H1 (cell line): ENCODE measurements around the gene PDE1A. TPM values are rescaled to one million over a fixed set of nuclear protein-coding genes. Genes with fewer than 3 reads are reported as not detected.

Experiments used
- CTCF ChIA-PET: fragments of 300-600 bp; sonication (Branson Sonifier 250); formaldehyde crosslinking; loops from one replicate; lab custom pipeline; 2021; ENCODE audit not compliant: partially characterized antibody; lab: Charles Lee
- POLR2A ChIA-PET: fragments of 300-600 bp; sonication (Branson Sonifier 250); formaldehyde crosslinking; loops from one replicate; lab custom pipeline; 2021; ENCODE audit warnings: inconsistent platforms; ENCODE audit not compliant: partially characterized antibody; lab: Charles Lee
- DNase-seq, 2 experiments: peaks; one replicate each; pipeline versions ENCODE4 v3.0.0 to v3.0.0-alpha.2; 2010 to 2022; ENCODE audit warnings: low spot score in 2 of 2, low read depth in 1 of 2, mixed read lengths in 1 of 2
- FAIRE-seq: peaks from 2 replicates; lab custom pipeline; 2011; peaks lifted over from hg19 to GRCh38; lab: Jason Lieb, UNC
- H2AFZ ChIP-seq: 2 replicates; pipeline ENCODE4 v1.8.1; 2012; ENCODE audit warnings: low read length, inconsistent platforms
- H2AK5ac ChIP-seq: 2 replicates; pipeline ENCODE4 v1.6.1; 2013; ENCODE audit warnings: low read depth, low read length
- H2BK120ac ChIP-seq: replicated peaks from 2 replicates; pipeline ENCODE3; 2013; ENCODE audit warnings: low read depth, low read length, inconsistent platforms
- H2BK12ac ChIP-seq: 2 replicates; pipeline ENCODE4 v1.6.1; 2013; ENCODE audit warnings: low read depth, low read length
- H2BK15ac ChIP-seq: 2 replicates; pipeline ENCODE4 v1.6.1; 2013; ENCODE audit warnings: low read length
- H2BK20ac ChIP-seq: 2 replicates; pipeline ENCODE4 v1.6.1; 2013; ENCODE audit warnings: low read length
- H2BK5ac ChIP-seq: 2 replicates; pipeline ENCODE4 v1.6.1; 2013; ENCODE audit warnings: low read depth, low read length
- H3K14ac ChIP-seq: 2 replicates; pipeline ENCODE4 v1.6.1; 2013; ENCODE audit warnings: inconsistent platforms; ENCODE audit not compliant: insufficient read length
- H3K18ac ChIP-seq: 2 replicates; pipeline ENCODE4 v1.6.1; 2013; ENCODE audit warnings: low read length; ENCODE audit errors: extremely low read depth
- H3K23ac ChIP-seq: 2 replicates; pipeline ENCODE4 v1.6.1; 2013; ENCODE audit warnings: inconsistent platforms; ENCODE audit not compliant: insufficient read length
- H3K23me2 ChIP-seq: 2 replicates; pipeline ENCODE4 v1.6.1; 2013; ENCODE audit warnings: low read depth, low read length
- H3K27ac ChIP-seq: 2 replicates; pipeline ENCODE4 v1.6.1; 2011; ENCODE audit warnings: low read depth, low read length, inconsistent platforms
- H3K27me3 ChIP-seq, 4 experiments: replicated peaks in 1 of 4; 1 replicate in 1 of 4; 2 replicates in 3 of 4; pipeline versions ENCODE4 v1.6.1 to v1.8.1; 2011 to 2013; ENCODE audit warnings: low read length in 3 of 4, mild to moderate bottlenecking in 3 of 4, inconsistent platforms in 2 of 4, mixed read lengths in 2 of 4, moderate library complexity in 1 of 4; ENCODE audit not compliant: control insufficient read depth in 3 of 4, insufficient read depth in 3 of 4; ENCODE audit errors: extremely low read depth in 1 of 4
- H3K36me3 ChIP-seq, 4 experiments: 2 replicates each; pipeline versions ENCODE4 v1.6.1 to v1.8.1; 2011 to 2013; ENCODE audit warnings: mild to moderate bottlenecking in 4 of 4, low read length in 3 of 4, moderate library complexity in 2 of 4, control low read depth in 1 of 4, inconsistent platforms in 1 of 4; ENCODE audit not compliant: insufficient read depth in 4 of 4, control insufficient read depth in 2 of 4
- H3K4ac ChIP-seq: replicated peaks from 2 replicates; pipeline ENCODE3; 2013; ENCODE audit warnings: low read length, low read depth, mixed read lengths, inconsistent platforms; ENCODE audit not compliant: insufficient read length
- H3K4me1 ChIP-seq, 4 experiments: replicated peaks in 1 of 4; 1 replicate in 1 of 4; 2 replicates in 3 of 4; pipeline versions ENCODE4 v1.6.1 to v1.8.1; 2011 to 2013; ENCODE audit warnings: low read length in 3 of 4, inconsistent platforms in 2 of 4, mixed read lengths in 1 of 4; ENCODE audit not compliant: insufficient read depth in 4 of 4, control insufficient read depth in 3 of 4
- H3K4me2 ChIP-seq, 2 experiments: 2 replicates each; pipeline versions ENCODE4 v1.6.1 to v1.8.1; 2011 to 2013; ENCODE audit warnings: low read depth in 2 of 2, low read length in 2 of 2, control low read depth in 1 of 2, inconsistent platforms in 1 of 2, mild to moderate bottlenecking in 1 of 2; ENCODE audit not compliant: insufficient read depth in 1 of 2
- H3K4me3 ChIP-seq, 4 experiments: fragments of 200-600, 300-600 bp in 1 of 4; sonication (generic), shearing (Covaris generic), sonication (Bioruptor Twin) in 1 of 4; 2 replicates each; pipeline versions ENCODE4 v1.5.1 to v1.8.1; 2011 to 2016; ENCODE audit warnings: low read length in 4 of 4, low read depth in 3 of 4, control low read depth in 2 of 4, inconsistent platforms in 2 of 4, mild to moderate bottlenecking in 2 of 4, mixed read lengths in 1 of 4, moderate library complexity in 1 of 4; ENCODE audit not compliant: insufficient read depth in 2 of 4; ENCODE audit errors: extremely low read depth in 1 of 4
- H3K56ac ChIP-seq: replicated peaks from 2 replicates; pipeline ENCODE3; 2013; ENCODE audit warnings: low read depth, mild to moderate bottlenecking, mixed read lengths, low read length, inconsistent platforms; ENCODE audit not compliant: insufficient read length
- H3K79me1 ChIP-seq: 2 replicates; pipeline ENCODE4 v1.6.1; 2013; ENCODE audit warnings: low read depth, low read length, control low read depth
- H3K79me2 ChIP-seq, 2 experiments: 2 replicates each; pipeline versions ENCODE4 v1.6.1 to v1.8.1; 2012 to 2013; ENCODE audit warnings: low read length in 2 of 2, mild to moderate bottlenecking in 2 of 2, inconsistent platforms in 1 of 2; ENCODE audit not compliant: insufficient read depth in 2 of 2, control insufficient read depth in 1 of 2
- H3K9ac ChIP-seq, 4 experiments: replicated peaks in 1 of 4; 1 replicate in 1 of 4; 2 replicates in 3 of 4; pipeline versions ENCODE4 v1.6.1 to v1.8.1; 2011 to 2013; ENCODE audit warnings: low read depth in 3 of 4, low read length in 3 of 4, control low read depth in 2 of 4, mild to moderate bottlenecking in 2 of 4, moderate library complexity in 2 of 4, inconsistent platforms in 1 of 4; ENCODE audit errors: extremely low read depth in 1 of 4
- H3K9me3 ChIP-seq, 2 experiments: 2 replicates each; pipeline versions ENCODE4 v1.6.1 to v1.8.1; 2012 to 2013; ENCODE audit warnings: mild to moderate bottlenecking in 2 of 2, moderate library complexity in 2 of 2, control low read depth in 1 of 2, inconsistent platforms in 1 of 2, low read depth in 1 of 2, low read length in 1 of 2, mixed read lengths in 1 of 2; ENCODE audit not compliant: insufficient read depth in 2 of 2
- H4K20me1 ChIP-seq, 2 experiments: replicated peaks in 1 of 2; 2 replicates each; pipeline versions ENCODE3 to v1.8.1; 2011 to 2013; ENCODE audit warnings: inconsistent platforms in 2 of 2, low read length in 2 of 2, mild to moderate bottlenecking in 1 of 2; ENCODE audit not compliant: insufficient read depth in 2 of 2, control insufficient read depth in 1 of 2
- H4K5ac ChIP-seq: 2 replicates; pipeline ENCODE4 v1.6.1; 2013; ENCODE audit warnings: low read length, low read depth, mixed read lengths, inconsistent platforms; ENCODE audit not compliant: insufficient read length
- H4K8ac ChIP-seq: 2 replicates; pipeline ENCODE4 v1.8.0; 2013; ENCODE audit warnings: mild to moderate bottlenecking, moderate library complexity, low read length, inconsistent platforms; ENCODE audit not compliant: insufficient read depth; ENCODE audit errors: extremely low read depth
- H4K91ac ChIP-seq: replicated peaks from 2 replicates; pipeline ENCODE3; 2013; ENCODE audit warnings: low read length, mixed read lengths, inconsistent platforms; ENCODE audit not compliant: insufficient read length
- ASH2L ChIP-seq: fragments of 200-600, 300-600 bp; sonication (generic); IDR thresholded peaks from one replicate; pipeline ENCODE4 v1.7.1; 2017; ENCODE audit warnings: low read length
- CTBP2 ChIP-seq: IDR thresholded peaks from 2 replicates; pipeline ENCODE4 v1.7.0; 2011; ENCODE audit warnings: borderline replicate concordance, mild to moderate bottlenecking, moderate library complexity, mixed read lengths, low read length; ENCODE audit not compliant: insufficient read depth, insufficient read length
- GABPA ChIP-seq: IDR thresholded peaks from 2 replicates; pipeline ENCODE4 v1.6.1; 2011; ENCODE audit warnings: mild to moderate bottlenecking, low read length, moderate library complexity, borderline replicate concordance; ENCODE audit not compliant: insufficient read depth
- PHF8 ChIP-seq: fragments of 200-600 bp; sonication (generic); conservative IDR thresholded peaks from 2 replicates; pipeline ENCODE4 v1.7.1; 2012; ENCODE audit warnings: low read depth, mild to moderate bottlenecking, inconsistent platforms, low read length, moderate library complexity
- RBBP5 ChIP-seq: IDR thresholded peaks from 2 replicates; pipeline ENCODE4 v1.7.1; 2012; ENCODE audit warnings: low read depth, mild to moderate bottlenecking, inconsistent platforms, low read length, moderate library complexity, borderline replicate concordance
- RXRA ChIP-seq: IDR thresholded peaks from 2 replicates; pipeline ENCODE4 v1.6.1; 2011; ENCODE audit warnings: low read depth, mild to moderate bottlenecking, low read length, moderate library complexity; ENCODE audit not compliant: insufficient read depth
- SAP30 ChIP-seq: fragments of 300-600 bp; sonication (generic); IDR thresholded peaks from 2 replicates; pipeline ENCODE4 v1.7.1; 2012; ENCODE audit warnings: low read length, moderate library complexity, mild to moderate bottlenecking, inconsistent platforms; ENCODE audit not compliant: insufficient read depth, insufficient replicate concordance
- TAF1 ChIP-seq: IDR thresholded peaks from 2 replicates; pipeline ENCODE4 v1.6.1; 2011; ENCODE audit warnings: mild to moderate bottlenecking, low read depth, low read length
- YY1 ChIP-seq: IDR thresholded peaks from 2 replicates; pipeline ENCODE4 v1.6.1; 2011; ENCODE audit warnings: low read depth, mild to moderate bottlenecking, low read length
- WGBS, 2 experiments: shearing (Covaris generic) in 1 of 2; methylation state at CpG; one replicate each; pipeline versions ENCODE4 v1.1.6 to v1.1.7; 2013 to 2015; ENCODE audit warnings: low lambda C conversion rate in 2 of 2, mixed read lengths in 2 of 2, inconsistent platforms in 1 of 2, low coverage in 1 of 2, missing lambda C conversion rate in 1 of 2; ENCODE audit not compliant: insufficient replicate concordance in 2 of 2, insufficient coverage in 1 of 2, insufficient read length in 1 of 2; ENCODE audit errors: extremely low coverage in 1 of 2, missing lambda C conversion rate in 1 of 2; 5-methylcytosine and 5-hydroxymethylcytosine counted together
- polyA plus RNA-seq, 7 experiments: library from polyadenylated mRNA; depleted of rRNA in 3 of 7; stranded (reverse) in 5 of 7; unstranded in 2 of 7; fragments of >200 nt in 5 of 7; fragments of 200-250 nt in 2 of 7; gene quantifications; 1 replicate in 5 of 7; 2 replicates in 1 of 7; 4 replicates in 1 of 7; pipeline versions ENCODE4 v1.2.1 to v1.2.3, GENCODE V29; 2011 to 2013; ENCODE audit warnings: missing spikeins in 2 of 7, mixed read lengths in 2 of 7
- total RNA-seq: library from RNA; stranded (reverse); fragmentation: NEBNext Ultra II Directional; extraction: Animal tissue kit (Norgen Biotek cat#: 25700); gene quantifications from 2 replicates; pipeline ENCODE4 v1.2.1, GENCODE V29; 2021

Gene PDE1A
- total and polyA plus RNA-seq, 2 of the 8 experiments (the other 6 are each of a cell fraction or from before 2014, with no cell fraction given): 0.34 TPM; not detected in 1

DNA sequence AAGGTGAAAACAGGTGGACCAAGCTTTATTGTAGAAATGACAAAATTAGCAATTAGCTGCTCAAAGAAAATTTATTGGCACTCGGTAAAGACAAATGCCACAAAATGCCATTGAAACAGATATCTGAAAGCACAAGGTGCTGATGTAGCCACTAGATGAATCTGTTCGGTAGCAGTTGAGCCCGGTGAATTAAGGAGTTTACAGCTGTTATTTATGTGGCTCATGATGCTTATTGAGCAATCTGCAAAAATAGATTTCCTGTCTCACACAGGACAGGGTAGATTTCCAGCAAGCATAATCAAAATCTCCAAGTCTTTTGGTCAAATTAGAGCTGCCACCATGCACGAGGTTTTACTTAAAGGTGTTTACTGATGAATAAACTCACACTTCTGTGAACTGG, 259.0 kb downstream of the PDE1A start:
- H3K4me1 ChIP-seq: no peaks in the 10 kb centered on the region
- no peaks in the 10 kb centered on the region for H3K79me1 ChIP-seq
- H4K8ac ChIP-seq: no peak overlapping the region
- no peak overlapping the region for H3K23ac ChIP-seq
- H3K9me3 ChIP-seq: no peaks in the 10 kb centered on the region
- H3K4me2 ChIP-seq: no peak overlapping the region
- WGBS, 2 experiments: 96% methylated on average over 4 of the region's 4 CpGs; no CpG with 5 or more reads in 1 of the 2 experiments
- H3K4ac ChIP-seq: no peak overlapping the region
- H3K27ac ChIP-seq: no peak overlapping the region
- H2AFZ ChIP-seq: no peak overlapping the region
- FAIRE-seq (no peak), DNase-seq (no peak)
- CTCF ChIA-PET: interaction anchor here (0.7 to 1.8 kb wide), 2 partner anchors 11 to 484 kb away, joined by 3 to 5 read pairs; no protein-coding TSS in a partner anchor
- no peak overlapping the region for H2BK12ac ChIP-seq
- no peak overlapping the region for H4K91ac ChIP-seq
- no peak overlapping the region for H2AK5ac ChIP-seq
- no peak overlapping the region for H3K9ac ChIP-seq
- H2BK20ac ChIP-seq: no peak overlapping the region
- no peak overlapping the region for H3K56ac ChIP-seq
- no peak overlapping the region for H3K18ac ChIP-seq
- no peaks in the 10 kb centered on the region for H3K23me2 ChIP-seq
- POLR2A ChIA-PET: no interaction called here
- H3K36me3 ChIP-seq: no peaks in the 10 kb centered on the region
- H3K79me2 ChIP-seq: no peaks in the 10 kb centered on the region
- no peak overlapping the region for H3K14ac ChIP-seq
- H3K27me3 ChIP-seq: no peaks in the 10 kb centered on the region
- no peak overlapping the region for H2BK5ac ChIP-seq
- H4K20me1 ChIP-seq: no peaks in the 10 kb centered on the region
- no peak overlapping the region for H4K5ac ChIP-seq
- no peak overlapping the region for H2BK15ac ChIP-seq
- H2BK120ac ChIP-seq: no peak overlapping the region
- no peak overlapping the region for H3K4me3 ChIP-seq
- no peak for TF ChIP-seq TAF1
- TF ChIP-seq YY1: no peak
- TF ChIP-seq RBBP5: no peak
- TF ChIP-seq GABPA: no peak
- TF ChIP-seq PHF8: no peak
- TF ChIP-seq ASH2L: no peak
- TF ChIP-seq CTBP2: no peak
- no peak for TF ChIP-seq RXRA
- no peak for TF ChIP-seq SAP30
